Panc1 (cell line): ENCODE data around the gene CDK14. TPM values are rescaled to one million over a fixed set of nuclear protein-coding genes. Genes with fewer than 3 reads are reported as not detected.

Experiments used
- ATAC-seq: fragments of 200-7000 bp; cut with Tn5 transposase; 2 replicates; pipeline ENCODE4 v1.9.1; 2020; ENCODE audit warnings: mild to moderate bottlenecking, moderate library complexity
- BruUV-seq: library from RNA; stranded (reverse); fragments of 400-500 nt; replicated peaks from 2 replicates; lab custom pipeline; 2021; lab: Mats Ljungman, UMichigan
- CTCF ChIA-PET: fragments of 300-600 bp; sonication (Branson Sonifier 250); formaldehyde crosslinking; loops from one replicate; lab custom pipeline; 2022; ENCODE audit warnings: antibody characterized with exemption; lab: Charles Lee
- POLR2A ChIA-PET: fragments of 300-600 bp; sonication (Branson Sonifier 250); formaldehyde crosslinking; loops from one replicate; lab custom pipeline; 2022; ENCODE audit warnings: antibody characterized with exemption; lab: Charles Lee
- DNase-seq: peaks from one replicate; pipeline ENCODE4 v3.0.0-alpha.2; 2010; ENCODE audit warnings: low read depth, low spot score
- H3K27ac ChIP-seq: 2 replicates; pipeline ENCODE4 v1.5.1; 2011; ENCODE audit warnings: mild to moderate bottlenecking, low read length, inconsistent platforms
- H3K27me3 ChIP-seq: fragments of 200-500 bp; sonication (Bioruptor generic); 2 replicates; pipeline ENCODE4 v1.6.0; 2014; ENCODE audit warnings: low read length, inconsistent platforms; ENCODE audit not compliant: control insufficient read depth, insufficient read depth
- H3K36me3 ChIP-seq: fragments of 200-500 bp; sonication (Bioruptor generic); 2 replicates; pipeline ENCODE4 v1.5.1; 2014; ENCODE audit warnings: inconsistent platforms, mild to moderate bottlenecking, low read length, moderate library complexity; ENCODE audit not compliant: control insufficient read depth, insufficient read depth
- H3K4me1 ChIP-seq: 2 replicates; pipeline ENCODE4 v1.5.1; 2011; ENCODE audit warnings: inconsistent platforms, mild to moderate bottlenecking, low read length, moderate library complexity; ENCODE audit not compliant: control insufficient read depth, insufficient read depth
- H3K4me3 ChIP-seq, 2 experiments: 2 replicates each; pipeline ENCODE4 v1.5.1; 2011 to 2012; ENCODE audit warnings: low read depth in 2 of 2, low read length in 2 of 2, mild to moderate bottlenecking in 2 of 2, inconsistent platforms in 1 of 2, moderate library complexity in 1 of 2
- H3K9me3 ChIP-seq: fragments of 200-500 bp; sonication (Bioruptor generic); 2 replicates; pipeline ENCODE4 v1.5.1; 2014; ENCODE audit warnings: low read depth, mild to moderate bottlenecking, inconsistent platforms, low read length, moderate library complexity; ENCODE audit not compliant: control insufficient read depth, insufficient read depth
- POLR2AphosphoS5 ChIP-seq: IDR thresholded peaks from 2 replicates; pipeline ENCODE4 v1.6.1; 2012; ENCODE audit warnings: mild to moderate bottlenecking, low read depth, low read length, moderate library complexity
- SIN3A ChIP-seq: IDR thresholded peaks from 2 replicates; pipeline ENCODE4 v1.6.1; 2012; ENCODE audit warnings: low read depth, mild to moderate bottlenecking, low read length, moderate library complexity, borderline replicate concordance; ENCODE audit not compliant: insufficient read depth
- TCF7L2 ChIP-seq: IDR thresholded peaks from 2 replicates; pipeline ENCODE4 v1.6.1; 2011; ENCODE audit warnings: mild to moderate bottlenecking, low read depth, low read length, inconsistent platforms
- in situ Hi-C: cut with HindIII; loops from 2 replicates; pipeline ENCODE4 v1.10.0; 2016; ENCODE audit warnings: low sequenced_read_pairs, low pct_unique_long_range_greater_than_20kb
- intact Hi-C: fragments of 100-400 bp; cut with micrococcal nuclease; formaldehyde crosslinking; loops from one replicate; pipeline ENCODE4 v1.10.0; 2022; ENCODE audit not compliant: unreplicated experiment
- total RNA-seq: library from RNA; stranded (reverse); gene quantifications from one replicate; pipeline ENCODE4 v1.2.1, GENCODE V29; 2021; ENCODE audit not compliant: unreplicated experiment
- TF ChIP-seq, protein P1 (sequence below): fragments of 450-650 bp; IDR thresholded peaks from 2 replicates; pipeline ENCODE4 v1.5.1; 2017; ENCODE audit warnings: mild to moderate bottlenecking
- TF ChIP-seq, protein P2 (sequence below), 2 experiments: IDR thresholded peaks; 2 replicates each; pipeline ENCODE4 v1.6.1; 2011 to 2012; ENCODE audit warnings: low read depth in 2 of 2, control low read depth in 1 of 2, low read length in 1 of 2, mild to moderate bottlenecking in 1 of 2, moderate library complexity in 1 of 2; ENCODE audit not compliant: insufficient read depth in 1 of 2

The CDK14 gene
- total RNA-seq, 1 experiment from 2014 or later = 3.0 TPM

DNA sequence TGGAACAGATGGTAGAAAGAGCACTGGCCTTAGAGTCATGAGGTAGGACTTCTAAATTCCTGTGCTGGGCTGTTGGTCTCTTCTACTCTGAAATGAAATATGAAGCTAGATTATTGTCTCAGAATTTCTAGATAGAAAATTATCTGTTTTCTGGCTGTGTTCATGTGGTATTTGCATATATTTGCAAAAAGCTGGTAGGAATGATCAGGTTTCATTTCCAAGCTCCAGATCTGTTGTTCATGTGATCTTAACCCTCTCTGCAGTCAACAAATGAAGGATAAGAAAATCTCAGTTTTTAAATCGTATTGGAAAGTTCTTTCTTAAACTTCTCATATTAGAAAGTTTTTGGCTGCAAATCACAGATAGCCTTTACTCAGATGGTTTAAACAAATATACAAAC lies 248.3 kb downstream of the CDK14 start:
- no peak for ATAC-seq
- intact Hi-C loops (no loop called here), in situ Hi-C loops (no loop called here)
- Histone ChIP-seq H3K36me3 (no peaks in the 10 kb centered on the region), H3K27me3 (no peaks in the 10 kb centered on the region), H3K4me1 (no peaks in the 10 kb centered on the region), H3K4me3 (no peak overlapping the region), H3K27ac (no peak overlapping the region), H3K9me3 (no peaks in the 10 kb centered on the region)
- POLR2A ChIA-PET = no interaction called here
- TF ChIP-seq TCF7L2 (no peak), POLR2AphosphoS5 (no peak), SIN3A (no peak)
- TF ChIP-seq, protein P1, sequence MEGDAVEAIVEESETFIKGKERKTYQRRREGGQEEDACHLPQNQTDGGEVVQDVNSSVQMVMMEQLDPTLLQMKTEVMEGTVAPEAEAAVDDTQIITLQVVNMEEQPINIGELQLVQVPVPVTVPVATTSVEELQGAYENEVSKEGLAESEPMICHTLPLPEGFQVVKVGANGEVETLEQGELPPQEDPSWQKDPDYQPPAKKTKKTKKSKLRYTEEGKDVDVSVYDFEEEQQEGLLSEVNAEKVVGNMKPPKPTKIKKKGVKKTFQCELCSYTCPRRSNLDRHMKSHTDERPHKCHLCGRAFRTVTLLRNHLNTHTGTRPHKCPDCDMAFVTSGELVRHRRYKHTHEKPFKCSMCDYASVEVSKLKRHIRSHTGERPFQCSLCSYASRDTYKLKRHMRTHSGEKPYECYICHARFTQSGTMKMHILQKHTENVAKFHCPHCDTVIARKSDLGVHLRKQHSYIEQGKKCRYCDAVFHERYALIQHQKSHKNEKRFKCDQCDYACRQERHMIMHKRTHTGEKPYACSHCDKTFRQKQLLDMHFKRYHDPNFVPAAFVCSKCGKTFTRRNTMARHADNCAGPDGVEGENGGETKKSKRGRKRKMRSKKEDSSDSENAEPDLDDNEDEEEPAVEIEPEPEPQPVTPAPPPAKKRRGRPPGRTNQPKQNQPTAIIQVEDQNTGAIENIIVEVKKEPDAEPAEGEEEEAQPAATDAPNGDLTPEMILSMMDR = no peak
- TF ChIP-seq, protein P2, sequence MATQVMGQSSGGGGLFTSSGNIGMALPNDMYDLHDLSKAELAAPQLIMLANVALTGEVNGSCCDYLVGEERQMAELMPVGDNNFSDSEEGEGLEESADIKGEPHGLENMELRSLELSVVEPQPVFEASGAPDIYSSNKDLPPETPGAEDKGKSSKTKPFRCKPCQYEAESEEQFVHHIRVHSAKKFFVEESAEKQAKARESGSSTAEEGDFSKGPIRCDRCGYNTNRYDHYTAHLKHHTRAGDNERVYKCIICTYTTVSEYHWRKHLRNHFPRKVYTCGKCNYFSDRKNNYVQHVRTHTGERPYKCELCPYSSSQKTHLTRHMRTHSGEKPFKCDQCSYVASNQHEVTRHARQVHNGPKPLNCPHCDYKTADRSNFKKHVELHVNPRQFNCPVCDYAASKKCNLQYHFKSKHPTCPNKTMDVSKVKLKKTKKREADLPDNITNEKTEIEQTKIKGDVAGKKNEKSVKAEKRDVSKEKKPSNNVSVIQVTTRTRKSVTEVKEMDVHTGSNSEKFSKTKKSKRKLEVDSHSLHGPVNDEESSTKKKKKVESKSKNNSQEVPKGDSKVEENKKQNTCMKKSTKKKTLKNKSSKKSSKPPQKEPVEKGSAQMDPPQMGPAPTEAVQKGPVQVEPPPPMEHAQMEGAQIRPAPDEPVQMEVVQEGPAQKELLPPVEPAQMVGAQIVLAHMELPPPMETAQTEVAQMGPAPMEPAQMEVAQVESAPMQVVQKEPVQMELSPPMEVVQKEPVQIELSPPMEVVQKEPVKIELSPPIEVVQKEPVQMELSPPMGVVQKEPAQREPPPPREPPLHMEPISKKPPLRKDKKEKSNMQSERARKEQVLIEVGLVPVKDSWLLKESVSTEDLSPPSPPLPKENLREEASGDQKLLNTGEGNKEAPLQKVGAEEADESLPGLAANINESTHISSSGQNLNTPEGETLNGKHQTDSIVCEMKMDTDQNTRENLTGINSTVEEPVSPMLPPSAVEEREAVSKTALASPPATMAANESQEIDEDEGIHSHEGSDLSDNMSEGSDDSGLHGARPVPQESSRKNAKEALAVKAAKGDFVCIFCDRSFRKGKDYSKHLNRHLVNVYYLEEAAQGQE (IDR thresholded peaks at IDR 0.05; ENCODE audit: insufficient read depth in 1 of 2, low read depth in 2 of 2, low read length in 1 of 2) = no peak
- CTCF ChIA-PET = no interaction called here
- DNase-seq = no peak
- no TSS peak for BruUV-seq

DNA sequence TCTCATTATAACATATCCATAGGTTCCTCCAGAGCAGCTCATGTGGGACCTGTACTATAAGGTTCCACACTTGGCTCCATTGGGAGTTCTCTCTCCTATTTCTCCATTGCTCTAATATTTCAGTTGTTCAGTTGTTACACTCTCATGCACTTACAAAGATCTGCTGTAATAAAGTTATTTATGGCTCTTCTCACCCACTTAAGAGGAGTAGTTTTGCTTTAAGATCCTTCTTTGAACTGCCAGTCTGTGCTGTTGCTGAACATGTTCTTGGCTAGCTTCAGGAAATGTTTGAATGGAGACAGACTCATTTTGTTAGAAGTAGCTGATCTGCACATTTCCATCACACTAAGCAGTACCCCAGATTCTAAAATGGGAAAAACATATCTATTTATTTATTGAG lies 250.1 kb downstream of the CDK14 start:
- Histone ChIP-seq H3K4me3 (no peak overlapping the region), H3K9me3 (no peaks in the 10 kb centered on the region), H3K36me3 (no peaks in the 10 kb centered on the region), H3K4me1 (no peaks in the 10 kb centered on the region), H3K27ac (no peak overlapping the region), H3K27me3 (no peaks in the 10 kb centered on the region)
- no TSS peak for BruUV-seq
- no peak for DNase-seq
- intact Hi-C loops (no loop called here), in situ Hi-C loops (no loop called here)
- CTCF ChIA-PET = no interaction called here
- no peak for ATAC-seq
- POLR2A ChIA-PET = interaction anchor here (0.7 kb wide), 1 partner anchor 13 kb away, joined by 3 read pairs; no protein-coding TSS in a partner anchor
- no peak for TF ChIP-seq POLR2AphosphoS5
- no peak for TF ChIP-seq SIN3A
- TF ChIP-seq, protein P1 = no peak
- TF ChIP-seq, protein P2 (IDR thresholded peaks at IDR 0.05; ENCODE audit: insufficient read depth in 1 of 2, low read depth in 2 of 2, low read length in 1 of 2) = no peak
